Measurements from ENCODE around the gene ANK3. TPM values are rescaled to one million over a fixed set of nuclear protein-coding genes. Genes with fewer than 3 reads are reported as not detected.

The ANK3 gene
- total RNA-seq, 1 experiment from 2014 or later, result 15.3 TPM

DNA sequence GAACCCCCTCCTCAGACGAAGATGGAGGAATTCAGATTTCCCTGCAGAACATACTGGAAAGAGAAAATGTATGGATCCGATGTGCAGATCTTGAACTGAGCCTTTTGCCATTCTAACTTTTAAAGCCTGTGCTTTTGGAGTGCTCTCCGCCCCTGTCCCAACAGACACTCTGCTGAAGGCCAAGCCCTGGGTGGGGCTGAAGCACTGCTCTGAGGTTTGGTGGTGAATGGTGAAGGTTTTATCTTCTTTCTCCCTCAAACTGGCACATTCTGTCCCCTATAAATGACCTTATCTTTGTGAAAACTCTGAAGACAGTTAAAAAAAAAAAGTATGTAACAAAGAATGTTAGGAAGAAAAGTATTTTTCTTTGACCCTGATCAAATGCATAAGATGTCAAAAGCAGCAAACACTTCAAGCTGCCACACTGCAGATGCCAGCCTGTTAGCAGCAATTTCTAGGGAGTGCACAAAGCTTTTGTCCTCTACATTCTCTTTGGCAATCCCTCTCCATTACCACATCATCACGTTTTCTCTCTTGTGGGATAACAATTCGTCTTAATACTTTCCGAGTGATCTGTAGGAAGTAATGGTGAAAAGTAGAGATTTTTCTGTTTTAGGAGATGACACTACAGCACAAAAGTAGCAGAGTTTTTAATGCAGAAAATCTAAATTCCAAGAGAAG, 346.0 kb downstream of the ANK3 start:
- H3K27me3 ChIP-seq (ENCODE audit: insufficient read depth, low read length), result no peaks in the 10 kb centered on the region
- no peak for DNase-seq (ENCODE audit: low read depth, low spot score)
- no peak overlapping the region for H3K27ac ChIP-seq (ENCODE audit: low read depth, low read length)
- ChIA-PET CTCF (no interaction called here), RAD21 (ENCODE audit: low non-redundant PET in 1 of 2, low total read pairs in 2 of 2, uncharacterized antibody in 2 of 2, unreplicated experiment in 2 of 2) (no interaction called here), POLR2A (no interaction called here)
- intact Hi-C loops (cut with micrococcal nuclease), result no loop called here
- H3K79me2 ChIP-seq (ENCODE audit: insufficient read depth, low read length), result no peaks in the 10 kb centered on the region
- ATAC-seq, result no peak
- H3K4me2 ChIP-seq (ENCODE audit: low read length), result no peak overlapping the region
- no peak for TF ChIP-seq ELF1 (IDR thresholded peaks at IDR 0.05; ENCODE audit: borderline replicate concordance, low read depth)
- no peak for TF ChIP-seq SRF (IDR thresholded peaks at IDR 0.05; ENCODE audit: low read depth)
- TF ChIP-seq POLR2A (IDR thresholded peaks at IDR 0.05; ENCODE audit: borderline replicate concordance, extremely low read depth, insufficient read depth, insufficient read length), result no peak
- no peak for TF ChIP-seq SP1 (IDR thresholded peaks at IDR 0.05; ENCODE audit: low read depth)
- no peak for TF ChIP-seq CEBPB (IDR thresholded peaks at IDR 0.05; ENCODE audit: low read depth)
- no peak for TF ChIP-seq CTCF (IDR thresholded peaks at IDR 0.05 in 2 of 3, conservative IDR thresholded peaks at IDR 0.05 in 1 of 3; ENCODE audit: borderline replicate concordance in 1 of 3, insufficient read depth in 1 of 3, low read depth in 2 of 3, low read length in 2 of 3)
- H3K4me3 ChIP-seq (replicated peaks in 1 of 2; ENCODE audit: low read depth in 1 of 2, low read length in 2 of 2), result no peak overlapping the region
- peaks cover 0 to 4% of the 10 kb centered on the region in 2 experiments; a peak in 1 of 4 replicates for H3K4me1 ChIP-seq (ENCODE audit: control insufficient read depth in 1 of 2, insufficient read depth in 2 of 2, low read length in 2 of 2)
- H4K20me1 ChIP-seq (ENCODE audit: insufficient read depth), result no peaks in the 10 kb centered on the region
- H3K36me3 ChIP-seq (ENCODE audit: control insufficient read depth in 1 of 2, insufficient read depth in 2 of 2, low read length in 2 of 2), result no peaks in the 10 kb centered on the region
- no peaks in the 10 kb centered on the region for H3K9me2 ChIP-seq (ENCODE audit: insufficient read depth)
- H3K9ac ChIP-seq (ENCODE audit: low read length), result no peak overlapping the region
- no peak overlapping the region for H2AFZ ChIP-seq (ENCODE audit: low read depth, low read length, poor library complexity, severe bottlenecking)
- BruUV-seq (replicated peaks), result no TSS peak
- H3K9me3 ChIP-seq (ENCODE audit: control insufficient read depth in 1 of 2, insufficient read depth in 1 of 2, low read depth in 1 of 2, low read length in 2 of 2), result no peaks in the 10 kb centered on the region

DNA sequence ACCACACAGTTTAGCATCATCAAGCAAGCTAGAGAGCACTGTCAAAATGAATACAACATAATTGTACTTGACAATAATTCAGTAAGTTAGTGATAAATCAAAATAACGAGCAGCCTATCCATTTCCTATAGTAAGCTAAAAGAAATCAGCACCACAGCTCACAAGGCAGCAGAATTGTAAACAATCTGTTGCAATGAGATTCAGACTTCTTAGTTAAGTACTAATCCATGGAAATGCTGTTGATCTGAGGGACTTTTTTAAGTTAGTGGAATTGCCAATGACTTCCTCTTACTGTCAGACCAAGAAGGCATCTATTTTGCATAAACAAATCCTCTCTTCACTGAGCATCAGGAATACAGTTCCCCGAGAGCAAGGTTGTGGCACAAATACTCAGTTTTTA, 346.8 kb downstream of the ANK3 start:
- Histone ChIP-seq H3K27ac (ENCODE audit: low read depth, low read length) (no peak overlapping the region), H3K9me3 (ENCODE audit: control insufficient read depth in 1 of 2, insufficient read depth in 1 of 2, low read depth in 1 of 2, low read length in 2 of 2) (no peaks in the 10 kb centered on the region), H3K4me1 (ENCODE audit: control insufficient read depth in 1 of 2, insufficient read depth in 2 of 2, low read length in 2 of 2) (no peaks in the 10 kb centered on the region), H2AFZ (ENCODE audit: low read depth, low read length, poor library complexity, severe bottlenecking) (no peak overlapping the region), H3K4me2 (ENCODE audit: low read length) (no peak overlapping the region), H3K27me3 (ENCODE audit: insufficient read depth, low read length) (no peaks in the 10 kb centered on the region), H3K9ac (ENCODE audit: low read length) (no peak overlapping the region), H4K20me1 (ENCODE audit: insufficient read depth) (no peaks in the 10 kb centered on the region), H3K79me2 (ENCODE audit: insufficient read depth, low read length) (no peaks in the 10 kb centered on the region), H3K36me3 (ENCODE audit: control insufficient read depth in 1 of 2, insufficient read depth in 2 of 2, low read length in 2 of 2) (no peaks in the 10 kb centered on the region), H3K4me3 (replicated peaks in 1 of 2; ENCODE audit: low read depth in 1 of 2, low read length in 2 of 2) (no peak overlapping the region), H3K9me2 (ENCODE audit: insufficient read depth) (no peaks in the 10 kb centered on the region)
- BruUV-seq (replicated peaks), result no TSS peak
- ChIA-PET CTCF (no interaction called here), POLR2A (no interaction called here), RAD21 (ENCODE audit: low non-redundant PET in 1 of 2, low total read pairs in 2 of 2, uncharacterized antibody in 2 of 2, unreplicated experiment in 2 of 2) (no interaction called here)
- intact Hi-C loops (cut with micrococcal nuclease), result no loop called here
- ATAC-seq (no peak), DNase-seq (ENCODE audit: low read depth, low spot score) (no peak)
- no peak for TF ChIP-seq ELF1 (IDR thresholded peaks at IDR 0.05; ENCODE audit: borderline replicate concordance, low read depth)
- no peak for TF ChIP-seq SRF (IDR thresholded peaks at IDR 0.05; ENCODE audit: low read depth)
- TF ChIP-seq YY1 (IDR thresholded peaks at IDR 0.05; ENCODE audit: extremely low read depth, insufficient replicate concordance, low read depth, low read length), result no peak
- TF ChIP-seq CTCF (IDR thresholded peaks at IDR 0.05 in 2 of 3, conservative IDR thresholded peaks at IDR 0.05 in 1 of 3; ENCODE audit: borderline replicate concordance in 1 of 3, insufficient read depth in 1 of 3, low read depth in 2 of 3, low read length in 2 of 3), result no peak
